Choroid plexus epithelial cell (primary cell): ENCODE data around the gene ITGB3.

Experiments used
- DNase-seq: peaks from one replicate; pipeline ENCODE4 v3.0.0-alpha.2; 2010; ENCODE audit warnings: low read depth
- H3K4me3 ChIP-seq: 2 replicates; pipeline ENCODE4 v1.5.1; 2011; ENCODE audit warnings: low read depth, mild to moderate bottlenecking, control low read depth, low read length, moderate library complexity
- CTCF ChIP-seq: conservative IDR thresholded peaks from 2 replicates; pipeline ENCODE4 v1.5.1; 2011; ENCODE audit warnings: low read depth, mild to moderate bottlenecking, control low read depth, inconsistent platforms, low read length, moderate library complexity

Gene ITGB3

GRCh38 chr17:47230864-47231263, 22.8 kb upstream of the ITGB3 start:
- TF ChIP-seq CTCF: no peak
- DNase-seq: no peak
- no peak overlapping the region for H3K4me3 ChIP-seq

- TF ChIP-seq CTCF: no peak
- DNase-seq: no peak
- H3K4me3 ChIP-seq: no peak overlapping the region
These were observed 22.3 kb upstream of the ITGB3 start for GRCh38 chr17:47231334-47231733.

GRCh38 chr17:47231866-47232265, 21.8 kb upstream of the ITGB3 start:
- H3K4me3 ChIP-seq: no peak overlapping the region
- no peak for TF ChIP-seq CTCF
- DNase-seq: no peak

GRCh38 chr17:47232465-47232864, 21.2 kb upstream of the ITGB3 start:
- H3K4me3 ChIP-seq: no peak overlapping the region
- TF ChIP-seq CTCF: no peak
- DNase-seq: no peak

GRCh38 chr17:47235506-47235905, 18.1 kb upstream of the ITGB3 start:
- H3K4me3 ChIP-seq: no peak overlapping the region
- no peak for TF ChIP-seq CTCF
- DNase-seq: no peak

- DNase-seq: no peak
- TF ChIP-seq CTCF: no peak
- H3K4me3 ChIP-seq: no peak overlapping the region
These were observed 17.7 kb upstream of the ITGB3 start for GRCh38 chr17:47235923-47236322.

GRCh38 chr17:47237841-47238240, 15.8 kb upstream of the ITGB3 start:
- TF ChIP-seq CTCF: no peak
- no peak overlapping the region for H3K4me3 ChIP-seq

More at GRCh38 chr17:47237841-47238240, 15.8 kb upstream of the ITGB3 start:
- no peak for DNase-seq
